ENCODE results near the gene SLC25A26. TPM values are rescaled to one million over a fixed set of nuclear protein-coding genes. Genes with fewer than 3 reads are reported as not detected.

The SLC25A26 gene
- total RNA-seq, 1 donor from 2014 or later = 23.2 TPM

DNA sequence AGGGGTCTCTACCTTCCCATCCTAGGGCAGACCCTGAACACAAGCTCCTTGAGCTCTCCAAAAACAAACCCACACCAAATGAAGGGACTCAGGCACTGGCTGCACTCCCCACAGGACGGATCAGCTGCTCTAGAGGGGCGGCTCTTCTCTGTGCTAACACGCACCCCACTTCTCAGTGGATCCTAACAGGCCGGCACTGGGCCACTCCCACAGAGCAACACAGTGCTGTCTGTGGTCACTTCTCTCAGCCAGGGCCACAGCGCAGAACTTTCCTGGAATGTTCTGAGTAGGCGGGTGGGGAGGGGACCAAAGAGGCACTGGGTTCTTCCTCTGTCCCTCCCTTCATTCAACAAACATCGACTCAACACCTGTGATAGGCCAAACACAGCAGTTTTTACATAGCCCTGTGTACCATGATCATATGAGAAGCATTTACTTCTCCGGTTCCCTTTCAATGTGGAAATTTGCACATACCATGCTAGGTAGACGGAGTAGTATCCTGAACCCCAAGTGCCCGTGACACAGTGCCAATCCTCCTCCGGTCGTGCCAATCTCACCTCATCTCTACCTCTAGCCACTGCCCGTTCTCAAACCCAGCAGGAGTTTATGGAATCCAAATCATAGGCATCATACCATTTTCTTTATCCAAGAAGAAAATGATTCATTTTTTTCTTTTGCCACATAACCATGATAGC, 181.9 kb downstream of the SLC25A26 start:
- TF ChIP-seq, protein P1, sequence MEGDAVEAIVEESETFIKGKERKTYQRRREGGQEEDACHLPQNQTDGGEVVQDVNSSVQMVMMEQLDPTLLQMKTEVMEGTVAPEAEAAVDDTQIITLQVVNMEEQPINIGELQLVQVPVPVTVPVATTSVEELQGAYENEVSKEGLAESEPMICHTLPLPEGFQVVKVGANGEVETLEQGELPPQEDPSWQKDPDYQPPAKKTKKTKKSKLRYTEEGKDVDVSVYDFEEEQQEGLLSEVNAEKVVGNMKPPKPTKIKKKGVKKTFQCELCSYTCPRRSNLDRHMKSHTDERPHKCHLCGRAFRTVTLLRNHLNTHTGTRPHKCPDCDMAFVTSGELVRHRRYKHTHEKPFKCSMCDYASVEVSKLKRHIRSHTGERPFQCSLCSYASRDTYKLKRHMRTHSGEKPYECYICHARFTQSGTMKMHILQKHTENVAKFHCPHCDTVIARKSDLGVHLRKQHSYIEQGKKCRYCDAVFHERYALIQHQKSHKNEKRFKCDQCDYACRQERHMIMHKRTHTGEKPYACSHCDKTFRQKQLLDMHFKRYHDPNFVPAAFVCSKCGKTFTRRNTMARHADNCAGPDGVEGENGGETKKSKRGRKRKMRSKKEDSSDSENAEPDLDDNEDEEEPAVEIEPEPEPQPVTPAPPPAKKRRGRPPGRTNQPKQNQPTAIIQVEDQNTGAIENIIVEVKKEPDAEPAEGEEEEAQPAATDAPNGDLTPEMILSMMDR (IDR thresholded peaks at IDR 0.05) = no peak
- no peak for DNase-seq
- Mint-ChIP-seq H3K36me3 (ENCODE audit: low read depth) (no peaks in the 10 kb centered on the region), H3K4me1 (no peaks in the 10 kb centered on the region), H3K27ac (no peak overlapping the region), H3K9me3 (no peaks in the 10 kb centered on the region), H3K27me3 (no peaks in the 10 kb centered on the region), H3K4me3 (no peak overlapping the region)
- ATAC-seq (ENCODE audit: low read depth) = no peak
- POLR2A ChIA-PET = no interaction called here
- CTCF ChIA-PET = no interaction called here
- intact Hi-C loops (cut with micrococcal nuclease) = no loop called here

DNA sequence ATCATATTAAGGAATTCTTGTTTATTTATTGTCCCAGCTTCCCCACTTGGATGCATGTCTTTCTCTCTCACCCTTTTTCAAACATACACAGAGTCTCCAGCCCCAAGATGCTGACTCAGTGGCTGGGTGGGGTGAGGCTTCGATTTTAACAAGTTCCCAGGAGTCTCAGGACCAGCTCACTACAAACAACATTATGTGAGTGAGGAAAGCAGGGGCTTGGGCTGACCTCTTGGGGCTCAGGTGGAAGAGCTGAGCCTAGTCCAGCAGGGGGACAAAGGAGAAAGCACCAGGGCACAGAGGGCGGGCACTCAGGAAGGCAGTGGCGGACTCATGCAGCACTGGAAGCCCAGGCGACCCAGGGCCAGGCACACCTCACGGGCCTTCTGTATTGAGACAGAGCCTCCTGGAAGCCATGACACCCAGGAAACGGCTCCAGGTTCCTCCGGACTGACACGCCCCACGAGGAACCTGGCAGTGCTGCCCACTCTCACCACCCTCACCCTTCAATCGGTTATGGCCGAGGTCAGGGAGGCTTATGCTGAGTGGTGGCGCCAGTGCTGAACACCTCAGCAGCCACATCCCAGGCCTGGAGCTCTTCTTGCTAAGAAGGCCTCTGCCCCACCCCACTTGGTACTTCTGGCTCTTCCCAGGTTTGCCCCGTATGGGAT, 182.7 kb downstream of the SLC25A26 start:
- Mint-ChIP-seq H3K27ac (no peak overlapping the region), H3K36me3 (ENCODE audit: low read depth) (no peaks in the 10 kb centered on the region), H3K27me3 (no peaks in the 10 kb centered on the region), H3K4me3 (no peak overlapping the region), H3K4me1 (no peaks in the 10 kb centered on the region), H3K9me3 (no peaks in the 10 kb centered on the region)
- CTCF ChIA-PET = no interaction called here
- TF ChIP-seq, protein P1 (IDR thresholded peaks at IDR 0.05) = no peak
- intact Hi-C loops (cut with micrococcal nuclease) = no loop called here
- ATAC-seq (ENCODE audit: low read depth) (no peak), DNase-seq (no peak)
- POLR2A ChIA-PET = no interaction called here

DNA sequence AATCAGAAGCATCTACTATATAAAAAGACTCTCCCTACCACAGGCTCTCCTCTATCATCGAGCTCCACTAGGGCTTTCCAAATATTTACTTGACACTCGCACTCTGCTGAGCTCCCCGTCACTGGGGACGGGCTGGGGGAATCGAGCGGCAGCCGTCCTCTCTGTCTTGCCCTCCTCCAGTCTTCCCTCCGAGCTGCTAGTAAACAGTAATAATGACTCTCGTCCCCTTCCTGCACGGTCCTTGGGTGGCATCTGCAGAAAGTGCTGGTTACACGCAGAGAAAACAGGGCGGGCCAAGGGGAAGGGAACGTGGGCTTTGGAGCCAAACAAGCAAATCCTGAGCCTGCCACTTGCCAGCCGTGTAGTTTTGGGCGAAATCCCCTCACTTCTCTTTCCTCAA, 183.4 kb downstream of the SLC25A26 start:
- TF ChIP-seq, protein P1 (IDR thresholded peaks at IDR 0.05) = no peak
- no peak for ATAC-seq (ENCODE audit: low read depth)
- Mint-ChIP-seq H3K36me3 (ENCODE audit: low read depth) (no peaks in the 10 kb centered on the region), H3K4me3 (no peak overlapping the region), H3K4me1 (no peaks in the 10 kb centered on the region), H3K27me3 (no peaks in the 10 kb centered on the region), H3K27ac (no peak overlapping the region), H3K9me3 (no peaks in the 10 kb centered on the region)
- DNase-seq = no peak
- POLR2A ChIA-PET = no interaction called here
- CTCF ChIA-PET = interaction anchor here (1.0 to 8.3 kb wide), 2 partner anchors 127 to 412 kb away, joined by 4 to 68 read pairs; no protein-coding TSS in a partner anchor
- intact Hi-C loops (cut with micrococcal nuclease) = no loop called here

DNA sequence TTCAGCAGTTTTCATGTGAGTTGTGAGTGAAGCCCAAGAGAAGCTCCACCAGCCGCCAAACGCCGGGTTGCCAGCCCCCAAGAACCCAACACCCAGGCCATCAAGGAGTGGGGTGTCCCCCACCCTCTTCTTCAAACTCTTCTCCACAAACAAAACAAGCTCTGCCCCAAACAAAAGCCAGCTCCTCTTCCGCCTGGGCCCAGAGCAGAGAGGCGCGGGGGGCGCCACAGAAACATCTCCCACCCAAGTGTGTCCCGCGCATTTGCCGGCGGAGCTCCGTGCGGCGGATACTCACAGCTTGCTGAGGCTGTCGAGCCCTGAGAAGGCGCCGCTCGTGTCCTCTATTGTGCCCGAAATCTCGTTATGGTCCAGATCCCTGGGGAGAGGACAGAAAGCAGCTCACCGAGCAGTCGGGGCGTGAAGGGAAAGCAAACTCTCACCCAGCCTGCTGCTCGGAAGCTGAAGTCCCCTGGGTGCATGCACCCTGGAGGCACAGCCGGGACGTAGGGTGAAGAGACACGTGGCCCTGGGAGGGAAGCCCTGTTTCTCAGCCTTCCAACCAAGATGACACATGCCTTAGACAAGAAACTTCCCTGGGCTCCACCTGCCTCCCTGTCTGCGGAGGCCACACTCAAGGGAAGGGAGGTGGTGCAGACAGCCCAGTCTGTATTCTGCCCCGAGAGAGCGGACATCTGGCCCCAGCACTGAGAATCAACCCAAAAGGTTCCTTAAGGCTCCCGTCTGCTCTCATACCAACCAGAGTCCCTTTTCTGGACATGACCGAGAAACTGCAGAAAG, 184.3 kb downstream of the SLC25A26 start:
- Mint-ChIP-seq H3K4me3 (no peak overlapping the region), H3K4me1 (no peaks in the 10 kb centered on the region), H3K27me3 (no peaks in the 10 kb centered on the region), H3K9me3 (no peaks in the 10 kb centered on the region), H3K36me3 (ENCODE audit: low read depth) (no peaks in the 10 kb centered on the region), H3K27ac (no peak overlapping the region)
- TF ChIP-seq, protein P1 (IDR thresholded peaks at IDR 0.05) = no peak
- ChIA-PET CTCF (interaction anchor here (1.0 to 8.3 kb wide), 2 partner anchors 128 to 411 kb away, joined by 4 to 68 read pairs; no protein-coding TSS in a partner anchor), POLR2A (no interaction called here)
- intact Hi-C loops (cut with micrococcal nuclease) = no loop called here
- ATAC-seq (ENCODE audit: low read depth) = no peak
- DNase-seq = no peak

DNA sequence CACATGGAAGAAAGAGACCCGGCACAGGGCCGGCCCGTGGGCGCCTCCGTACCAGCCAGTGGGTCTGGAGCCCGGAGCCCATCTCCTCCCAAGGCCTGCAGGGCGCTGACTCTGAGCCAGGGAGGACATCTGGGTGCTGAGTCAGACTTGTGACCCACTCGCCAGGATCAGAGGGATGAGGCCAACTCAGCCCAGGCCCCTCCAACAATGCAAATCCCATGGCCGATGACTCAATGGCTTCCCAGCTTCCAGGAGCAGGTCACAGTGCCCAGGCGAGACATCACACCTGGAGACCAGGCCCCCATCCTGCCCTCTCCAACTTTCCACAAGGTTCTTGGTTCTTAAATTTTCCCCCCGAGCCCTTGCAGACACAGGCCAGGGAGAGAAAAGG, 184.9 kb downstream of the SLC25A26 start:
- ChIA-PET POLR2A (no interaction called here), CTCF (interaction anchor here (1.6 to 8.3 kb wide), 2 partner anchors 31 to 411 kb away, joined by 4 to 68 read pairs; no protein-coding TSS in a partner anchor)
- Mint-ChIP-seq H3K4me1 (no peaks in the 10 kb centered on the region), H3K27me3 (no peaks in the 10 kb centered on the region), H3K9me3 (no peaks in the 10 kb centered on the region), H3K4me3 (no peak overlapping the region), H3K36me3 (ENCODE audit: low read depth) (no peaks in the 10 kb centered on the region), H3K27ac (no peak overlapping the region)
- intact Hi-C loops (cut with micrococcal nuclease) = no loop called here
- no peak for ATAC-seq (ENCODE audit: low read depth)
- DNase-seq = no peak
- TF ChIP-seq, protein P1 (IDR thresholded peaks at IDR 0.05) = no peak

Data from activated B cell treated with CpG ODN at 0.5 μM for 24 hours (primary cell).